Right lobe of liver (tissue), 4 donors: ENCODE results near the gene MTRR.

Experiments
- CTCF ChIP-seq, 4 donors: fragments of 200-600 bp in 3 of 4; fragments of 450-650 bp in 1 of 4; IDR thresholded peaks; one replicate each; pipeline versions ENCODE4 v1.5.1 to v1.8.0; 2016 to 2022; ENCODE audit warnings: antibody characterized with exemption in 4 of 4, mild to moderate bottlenecking in 2 of 4
- POLR2A ChIP-seq: fragments of 450-650 bp; IDR thresholded peaks from one replicate; pipeline ENCODE4 v1.6.1; 2017; ENCODE audit warnings: antibody characterized with exemption, mild to moderate bottlenecking
- donor health status: DM: no; HTN: no; CAD: no.
- donor health status: DM: no; HTN: no; CAD: no.
- donor health status: DM: no; HTN: yes; CAD: no.

GRCh38 chr5:7842531-7842930, 26.4 kb upstream of the MTRR start:
- TF ChIP-seq CTCF (IDR thresholded peaks at IDR 0.05) (no peak), POLR2A (no peak)
